Stomach (tissue), 4 donors: ENCODE results near the gene KLRC4.
"Not testable (repeated sequence)": the region's sequence is repeated elsewhere in the genome, so short reads cannot be mapped to it uniquely, and the experiment has no call there.

Experiments
- CTCF ChIP-seq, 7 experiments: fragments of 450-650 bp in 4 of 7; fragments of 200-600 bp in 3 of 7; sonication (generic) in 3 of 7; IDR thresholded peaks; one replicate each; pipeline ENCODE4 v1.5.1; 2016 to 2019; ENCODE audit warnings: antibody characterized with exemption in 7 of 7, control low read depth in 2 of 7, mild to moderate bottlenecking in 1 of 7
- EP300 ChIP-seq: sonication (generic); formaldehyde crosslinking; IDR thresholded peaks from one replicate; pipeline ENCODE4 v1.6.1; 2017; ENCODE audit warnings: antibody characterized with exemption

GRCh38 chr12:10441144-10441543 lies 31.6 kb upstream of the KLRC4 start:
- TF ChIP-seq CTCF (IDR thresholded peaks at IDR 0.05); EP300: not testable (repeated sequence)
